NAMALWA (cell line): Measurements from ENCODE around the gene FBXL5.

Experiments used
- DNase-seq: peaks from one replicate; pipeline ENCODE4 v3.0.0-alpha.2; 2015; ENCODE audit warnings: low spot score

FBXL5 gene

DNA sequence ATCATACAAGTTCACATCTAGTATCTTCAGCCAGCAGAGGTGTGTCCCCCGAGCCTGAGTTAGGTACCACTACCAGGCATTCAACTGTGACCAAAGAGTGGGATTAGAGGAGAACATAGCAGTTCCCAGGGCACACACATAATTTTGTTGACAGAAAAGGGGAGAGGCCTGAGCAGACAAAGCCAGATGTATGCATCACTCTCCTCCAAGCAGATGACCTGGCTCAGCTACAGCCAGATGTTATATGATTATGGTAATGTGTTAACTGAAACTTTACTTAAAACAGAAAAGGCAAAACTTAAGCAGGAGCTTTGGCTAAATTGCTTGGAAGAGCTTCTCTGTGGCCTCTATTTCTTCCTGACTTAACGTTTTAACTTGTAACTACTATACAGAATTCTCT, 96.6 kb downstream of the FBXL5 start:
- no peak for DNase-seq

DNA sequence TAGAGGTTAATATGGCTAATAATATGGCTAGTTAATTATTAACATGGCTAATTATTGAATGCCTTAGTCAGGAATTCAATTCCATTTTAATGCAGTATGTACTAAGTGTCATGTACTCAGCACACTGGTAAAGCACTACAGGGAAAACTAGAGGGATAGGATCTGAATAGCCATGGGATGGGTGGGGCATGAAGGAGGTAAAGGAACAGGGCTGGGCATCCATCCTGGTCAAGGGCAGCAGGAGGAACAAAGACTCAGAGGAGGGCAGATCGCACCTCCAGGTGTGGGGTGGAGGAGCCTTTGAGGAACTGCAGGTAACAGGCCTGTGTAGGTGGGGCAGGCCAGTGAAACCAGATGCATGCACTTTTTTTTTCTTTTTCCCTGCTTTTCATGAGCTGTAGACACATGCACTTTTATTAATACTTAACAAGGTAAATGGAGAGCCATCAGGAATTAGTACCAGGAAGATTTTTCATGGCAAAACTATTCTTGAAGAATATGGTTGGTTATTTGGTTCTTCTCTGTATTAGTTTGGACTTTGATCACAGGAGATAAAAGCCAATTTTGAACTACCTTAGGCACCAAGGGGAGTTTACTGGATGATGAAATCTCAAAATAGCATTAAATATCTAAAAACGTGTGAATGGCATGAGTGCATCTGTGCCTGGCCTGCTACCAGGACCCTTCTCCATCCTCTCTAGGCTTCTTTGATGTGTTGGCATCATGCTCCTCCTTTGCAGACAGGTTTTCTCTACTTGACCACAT, 97.2 kb downstream of the FBXL5 start:
- DNase-seq = no peak

- DNase-seq = no peak
Observed at GRCh38 chr4:15556511-15557092, 98.6 kb downstream of the FBXL5 start.
